ENCODE measurements around the gene TNFSF8.

- TF ChIP-seq EZH2 (IDR thresholded peaks at IDR 0.05; ENCODE audit: borderline replicate concordance, low read depth, low read length, severe bottlenecking) (no peak), CTCF (IDR thresholded peaks at IDR 0.05; ENCODE audit: borderline replicate concordance, extremely low read depth, low read length, poor library complexity, severe bottlenecking) (no peak)
Observed at GRCh38 chr9:114853071-114853855, 77.1 kb downstream of the TNFSF8 start.

Measured in DND-41 (cell line).